DOHH2 (cell line): ENCODE measurements around the gene DMRT1.

Experiments used
- H3F3A ChIP-seq: fragments of 200-600 bp; sonication (generic), shearing (Covaris generic); 2 replicates; pipeline ENCODE4 v1.6.0; 2016; ENCODE audit warnings: antibody characterized with exemption, mild to moderate bottlenecking; ENCODE audit not compliant: control insufficient read depth, insufficient read depth
- H3K27ac ChIP-seq: fragments of 200-600 bp; sonication (generic); 2 replicates; pipeline ENCODE4 v1.5.1; 2014; ENCODE audit warnings: low read depth, mild to moderate bottlenecking, low read length, moderate library complexity
- H3K27me3 ChIP-seq: fragments of 200-600 bp; sonication (generic); 2 replicates; pipeline ENCODE4 v1.6.1; 2014; ENCODE audit warnings: mild to moderate bottlenecking, low read length, mixed read lengths; ENCODE audit not compliant: control insufficient read depth
- H3K36me3 ChIP-seq: fragments of 200-600 bp; sonication (generic); 2 replicates; pipeline ENCODE4 v1.6.1; 2014; ENCODE audit warnings: mild to moderate bottlenecking, low read length, moderate library complexity, mixed read lengths; ENCODE audit not compliant: control insufficient read depth
- H3K4me1 ChIP-seq: fragments of 200-600 bp; sonication (generic); 2 replicates; pipeline ENCODE4 v1.6.1; 2014; ENCODE audit warnings: mild to moderate bottlenecking, low read length, mixed read lengths; ENCODE audit not compliant: control insufficient read depth
- H3K4me2 ChIP-seq: fragments of 200-600 bp; sonication (generic); 2 replicates; pipeline ENCODE4 v1.6.0; 2014; ENCODE audit warnings: mild to moderate bottlenecking, low read length, moderate library complexity
- H3K4me3 ChIP-seq: fragments of 200-600 bp; sonication (generic); 2 replicates; pipeline ENCODE4 v1.5.1; 2014; ENCODE audit warnings: mild to moderate bottlenecking, low read length, mixed read lengths
- H3K79me2 ChIP-seq: fragments of 200-600 bp; sonication (generic); 2 replicates; pipeline ENCODE4 v1.6.1; 2014; ENCODE audit warnings: mild to moderate bottlenecking, low read length, mixed read lengths; ENCODE audit not compliant: control insufficient read depth
- H3K9me2 ChIP-seq: fragments of 200-600 bp; sonication (generic); replicated peaks from 2 replicates; pipeline ENCODE4 v1.6.1; 2014; ENCODE audit warnings: mild to moderate bottlenecking, low read length, mixed read lengths; ENCODE audit not compliant: control insufficient read depth
- H3K9me3 ChIP-seq: fragments of 200-600 bp; sonication (generic); 2 replicates; pipeline ENCODE4 v1.6.1; 2014; ENCODE audit warnings: antibody characterized with exemption, low read length, mixed read lengths; ENCODE audit not compliant: control insufficient read depth, insufficient read depth
- H4K20me1 ChIP-seq: fragments of 200-600 bp; sonication (generic); 2 replicates; pipeline ENCODE4 v1.6.0; 2014; ENCODE audit warnings: low read depth, mild to moderate bottlenecking, antibody characterized with exemption, low read length, moderate library complexity; ENCODE audit not compliant: control insufficient read depth, insufficient read depth
- CTCF ChIP-seq: fragments of 200-600 bp; sonication (generic); IDR thresholded peaks from one replicate; pipeline ENCODE4 v1.5.1; 2014; ENCODE audit warnings: antibody characterized with exemption, mild to moderate bottlenecking, low read depth, low read length; ENCODE audit not compliant: poor library complexity, severe bottlenecking
- EZH2phosphoT487 ChIP-seq: fragments of 200-600 bp; sonication (generic); IDR thresholded peaks from 2 replicates; pipeline ENCODE4 v1.6.1; 2017; ENCODE audit warnings: borderline replicate concordance, mild to moderate bottlenecking, antibody characterized with exemption, low read length, moderate library complexity, mixed read lengths

The DMRT1 gene

GRCh38 chr9:903886-904285 lies 62.4 kb downstream of the DMRT1 start:
- H3K27me3 ChIP-seq: peaks cover 33% of the 10 kb centered on the region
- H4K20me1 ChIP-seq: no peaks in the 10 kb centered on the region
- H3F3A ChIP-seq: no peaks in the 10 kb centered on the region
- no peaks in the 10 kb centered on the region for H3K79me2 ChIP-seq
- peaks cover 13% of the 10 kb centered on the region for H3K4me1 ChIP-seq
- no peak overlapping the region for H3K27ac ChIP-seq
- no peaks in the 10 kb centered on the region for H3K9me3 ChIP-seq
- H3K9me2 ChIP-seq: no peaks in the 10 kb centered on the region
- TF ChIP-seq CTCF (no peak), EZH2phosphoT487 (no peak)
- H3K4me2 ChIP-seq: no peak overlapping the region
- H3K4me3 ChIP-seq: no peak overlapping the region
- H3K36me3 ChIP-seq: no peaks in the 10 kb centered on the region

DNA sequence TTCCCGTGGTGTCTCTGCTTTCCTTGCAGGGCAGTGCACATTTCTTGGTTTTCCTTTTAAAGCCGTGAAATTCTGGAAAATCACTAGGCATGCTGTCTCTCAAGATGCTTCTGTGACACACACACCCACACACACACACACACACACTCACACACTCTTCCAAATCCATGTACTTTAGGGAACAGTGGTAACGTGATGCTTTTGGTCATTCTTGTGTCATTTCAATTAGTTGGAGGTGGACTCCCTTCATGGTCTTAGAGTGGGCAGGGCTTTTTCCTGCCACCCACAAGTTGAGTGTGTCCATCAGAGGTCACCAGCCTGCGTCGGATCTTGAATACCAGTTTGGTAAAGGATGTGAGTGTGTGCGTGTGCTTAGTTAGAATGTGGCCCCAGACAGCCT lies 64.4 kb downstream of the DMRT1 start:
- peaks cover 33% of the 10 kb centered on the region for H3K27me3 ChIP-seq

DNA sequence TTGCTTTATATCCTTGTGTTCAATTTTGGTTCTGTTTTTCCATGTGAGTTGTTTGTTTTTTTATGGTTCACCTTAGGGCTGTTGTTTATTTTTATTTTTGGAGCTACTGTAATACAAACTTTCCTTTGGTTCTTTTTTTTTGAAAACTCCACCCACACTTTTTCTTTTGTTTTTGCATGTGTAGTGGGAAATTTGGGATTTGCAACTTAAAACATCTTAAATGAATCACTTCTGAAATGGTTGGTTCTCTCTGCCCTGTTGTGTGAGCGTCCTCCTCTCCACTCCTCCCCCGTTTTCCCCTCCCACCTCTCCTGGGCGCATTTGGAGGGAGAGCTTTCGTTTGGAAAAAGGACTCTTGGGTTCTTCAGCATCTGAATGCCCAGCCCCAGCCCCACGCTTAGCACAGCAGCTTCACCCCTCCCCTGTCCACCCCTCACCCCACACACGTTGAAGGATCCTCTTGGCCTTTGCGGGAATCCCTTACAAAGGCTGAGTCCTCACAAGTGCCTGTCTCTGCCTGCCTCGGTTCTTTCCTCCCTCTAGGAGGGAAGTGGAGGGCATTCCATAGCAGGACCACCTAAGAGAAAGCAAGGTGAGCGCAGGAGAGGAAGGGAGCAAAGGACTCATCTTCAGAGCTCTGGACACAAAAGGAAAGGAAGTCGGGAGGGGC lies 67.2 kb downstream of the DMRT1 start:
- Histone ChIP-seq H3K9me2 (no peaks in the 10 kb centered on the region), H3K9me3 (no peaks in the 10 kb centered on the region), H3K36me3 (no peaks in the 10 kb centered on the region), H3K79me2 (no peaks in the 10 kb centered on the region), H4K20me1 (no peaks in the 10 kb centered on the region), H3K4me2 (no peak overlapping the region), H3F3A (no peaks in the 10 kb centered on the region), H3K27me3 (peaks cover 22% of the 10 kb centered on the region), H3K27ac (no peak overlapping the region), H3K4me3 (no peak overlapping the region), H3K4me1 (no peaks in the 10 kb centered on the region)
- TF ChIP-seq EZH2phosphoT487 (no peak), CTCF (no peak)

More for the DNA sequence above, 64.4 kb downstream of the DMRT1 start:
- Histone ChIP-seq H3K36me3 (no peaks in the 10 kb centered on the region), H3K9me3 (no peaks in the 10 kb centered on the region), H3K9me2 (no peaks in the 10 kb centered on the region), H3K4me2 (no peak overlapping the region), H4K20me1 (no peaks in the 10 kb centered on the region), H3K4me3 (no peak overlapping the region), H3K27ac (no peak overlapping the region), H3K79me2 (no peaks in the 10 kb centered on the region), H3K4me1 (no peaks in the 10 kb centered on the region), H3F3A (no peaks in the 10 kb centered on the region)
- TF ChIP-seq EZH2phosphoT487 (no peak), CTCF (no peak)
